Stomach (tissue), 9 donors: ENCODE results near the gene MOB2. TPM values are rescaled to one million over a fixed set of nuclear protein-coding genes. Genes with fewer than 3 reads are reported as not detected.

Experiments used
- DNase-seq, 2 donors: peaks; one replicate each; pipeline versions ENCODE4 v3.0.0 to v3.0.0-alpha.2; 2013 to 2019
- H3K27ac ChIP-seq, 5 donors: fragments of 200-600 bp in 4 of 5; sonication (generic) in 4 of 5; one replicate each; pipeline ENCODE4 v1.5.1; 2013 to 2019; ENCODE audit warnings: mild to moderate bottlenecking in 1 of 5, moderate library complexity in 1 of 5
- H3K27me3 ChIP-seq, 3 donors: fragments of 200-600 bp; sonication (generic); one replicate each; pipeline ENCODE4 v1.5.1; 2017 to 2019; ENCODE audit warnings: mixed run types in 1 of 3
- H3K36me3 ChIP-seq, 4 donors: fragments of 200-600 bp; sonication (generic); 1 replicate in 3 of 4; 2 replicates in 1 of 4; pipeline ENCODE4 v1.5.1; 2016 to 2019
- H3K4me1 ChIP-seq, 4 donors: fragments of 200-600 bp; sonication (generic); one replicate each; pipeline ENCODE4 v1.5.1; 2016 to 2019
- H3K4me3 ChIP-seq, 4 donors: fragments of 200-600 bp; sonication (generic) in 3 of 4; one replicate each; pipeline ENCODE4 v1.5.1; 2016 to 2019; ENCODE audit warnings: mild to moderate bottlenecking in 1 of 4
- H3K9me3 ChIP-seq, 4 donors: fragments of 200-600 bp; sonication (generic); one replicate each; pipeline ENCODE4 v1.5.1; 2016 to 2019
- CTCF ChIP-seq, 7 experiments: fragments of 450-650 bp in 4 of 7; fragments of 200-600 bp in 3 of 7; sonication (generic) in 3 of 7; IDR thresholded peaks; one replicate each; pipeline ENCODE4 v1.5.1; 2016 to 2019; ENCODE audit warnings: antibody characterized with exemption in 7 of 7, control low read depth in 2 of 7, mild to moderate bottlenecking in 1 of 7
- EP300 ChIP-seq: sonication (generic); formaldehyde crosslinking; IDR thresholded peaks from one replicate; pipeline ENCODE4 v1.6.1; 2017; ENCODE audit warnings: antibody characterized with exemption
- POLR2A ChIP-seq, 4 donors: fragments of 450-650 bp; IDR thresholded peaks; one replicate each; pipeline ENCODE4 v1.6.1; 2016; ENCODE audit warnings: antibody characterized with exemption in 4 of 4, control low read depth in 2 of 4, mild to moderate bottlenecking in 1 of 4, moderate library complexity in 1 of 4
- POLR2AphosphoS5 ChIP-seq, 3 donors: sonication (generic); formaldehyde crosslinking; IDR thresholded peaks; one replicate each; pipeline ENCODE4 v1.6.1; 2016; ENCODE audit warnings: antibody characterized with exemption in 3 of 3
- WGBS, 5 donors: extraction: QIAGEN DNeasy Blood & Tissue Kit in 3 of 5; methylation state at CpG; one replicate each; pipeline versions ENCODE4 v1.1.5 to v1.1.7; 2013 to 2018; 5-methylcytosine and 5-hydroxymethylcytosine counted together
- intact Hi-C: fragments of 100-400 bp; cut with DNase I; formaldehyde crosslinking; loops from one replicate; pipeline ENCODE4 v1.15.1; 2023; ENCODE audit warnings: low total_unique reads
- polyA plus RNA-seq, 3 donors: library from polyadenylated mRNA; stranded (reverse); fragments of 200-250 nt; gene quantifications; one replicate each; pipeline ENCODE4 v1.2.3, GENCODE V29; 2013
- total RNA-seq, 5 donors: library from RNA; depleted of rRNA; stranded (reverse); fragments of >200 nt; gene quantifications; one replicate each; pipeline versions ENCODE4 v1.1.0 to v1.2.3, GENCODE V29; 2014 to 2016
- donor health status: healthy with polysubstance abuse.
- donor health status: Bipolar disorder and iron deficiency.
- donor health status: healthy.

MOB2 gene
- total and polyA plus RNA-seq, 8 donors, result 11.3 to 46.3 (median 27.3) TPM

- Histone ChIP-seq H3K27ac (no peak overlapping the region), H3K9me3 (no peaks in the 10 kb centered on the region), H3K4me3 (no peak overlapping the region), H3K36me3 (no peaks in the 10 kb centered on the region), H3K4me1 (peaks cover 23 to 84% (median 72%) of the 10 kb centered on the region in 4 donors), H3K27me3 (no peaks in the 10 kb centered on the region)
- WGBS, 5 donors, result 63 to 79% (median 76%) methylated on average over 20 to 21 of the region's 21 CpGs
- TF ChIP-seq POLR2A (IDR thresholded peaks at IDR 0.05), result no peak
- no peak for TF ChIP-seq EP300
- TF ChIP-seq POLR2AphosphoS5 (IDR thresholded peaks at IDR 0.05), result no peak
- no peak for TF ChIP-seq CTCF (IDR thresholded peaks at IDR 0.05)
- no peak for DNase-seq
- intact Hi-C loops, result no loop called here
Measured at GRCh38 chr11:1507381-1508140, 21.0 kb upstream of the MOB2 start.

GRCh38 chr11:1506981-1507380 is 20.4 kb upstream of the MOB2 start:
- Histone ChIP-seq H3K27ac (no peak overlapping the region), H3K4me3 (no peak overlapping the region), H3K36me3 (no peaks in the 10 kb centered on the region), H3K27me3 (no peaks in the 10 kb centered on the region), H3K9me3 (no peaks in the 10 kb centered on the region), H3K4me1 (peaks cover 23 to 84% (median 73%) of the 10 kb centered on the region in 4 donors)
- DNase-seq, result no peak
- TF ChIP-seq POLR2A (IDR thresholded peaks at IDR 0.05) (no peak), CTCF (IDR thresholded peaks at IDR 0.05) (no peak), EP300 (no peak), POLR2AphosphoS5 (IDR thresholded peaks at IDR 0.05) (no peak)
- WGBS, 5 donors, result 85 to 93% (median 89%) methylated on average over 9 of the region's 9 CpGs
- intact Hi-C loops, result no loop called here

GRCh38 chr11:1505480-1505879 is 18.9 kb upstream of the MOB2 start:
- no peaks in the 10 kb centered on the region for H3K9me3 ChIP-seq
- H3K4me3 ChIP-seq, result no peak overlapping the region
- no peak for TF ChIP-seq EP300
- no peak for TF ChIP-seq CTCF (IDR thresholded peaks at IDR 0.05)
- TF ChIP-seq POLR2AphosphoS5 (IDR thresholded peaks at IDR 0.05), result no peak
- TF ChIP-seq POLR2A (IDR thresholded peaks at IDR 0.05), result no peak
- intact Hi-C loops, result no loop called here
- H3K27me3 ChIP-seq, result no peaks in the 10 kb centered on the region
- H3K4me1 ChIP-seq, result peaks cover 23 to 90% (median 76%) of the 10 kb centered on the region in 4 donors
- no peak overlapping the region for H3K27ac ChIP-seq
- WGBS, 5 donors, result 61 to 83% (median 70%) methylated on average over 11 of the region's 11 CpGs
- no peak for DNase-seq
- H3K36me3 ChIP-seq, result peaks cover 0 to 8% (median 5%) of the 10 kb centered on the region in 4 donors

GRCh38 chr11:1504581-1505290 is 18.2 kb upstream of the MOB2 start:
- 93 to 97% (median 95%) methylated on average over 20 to 28 of the region's 28 CpGs for WGBS, 5 donors

More at GRCh38 chr11:1504581-1505290, 18.2 kb upstream of the MOB2 start:
- no peak for TF ChIP-seq CTCF (IDR thresholded peaks at IDR 0.05)
- TF ChIP-seq EP300, result no peak
- TF ChIP-seq POLR2A (IDR thresholded peaks at IDR 0.05), result no peak
- TF ChIP-seq POLR2AphosphoS5 (IDR thresholded peaks at IDR 0.05), result no peak
- no peaks in the 10 kb centered on the region for H3K27me3 ChIP-seq
- intact Hi-C loops, result no loop called here
- H3K27ac ChIP-seq, result no peak overlapping the region
- DNase-seq, result no peak
- H3K9me3 ChIP-seq, result no peaks in the 10 kb centered on the region
- H3K4me3 ChIP-seq, result no peak overlapping the region
- H3K4me1 ChIP-seq, result peaks cover 23 to 91% (median 77%) of the 10 kb centered on the region in 4 donors
- peaks cover 0 to 14% (median 12%) of the 10 kb centered on the region in 4 donors for H3K36me3 ChIP-seq
